Fibroblast of villous mesenchyme (primary cell): ENCODE data around the gene PTPRU. TPM values are rescaled to one million over a fixed set of nuclear protein-coding genes. Genes with fewer than 3 reads are reported as not detected.

ENCODE experiments used
- DNase-seq: peaks from one replicate; pipeline ENCODE4 v3.0.0-alpha.2; 2010; ENCODE audit warnings: low read depth
- H3K4me3 ChIP-seq: 2 replicates; pipeline ENCODE4 v1.5.1; 2011; ENCODE audit warnings: low read depth, mild to moderate bottlenecking, low read length
- CTCF ChIP-seq: IDR thresholded peaks from 2 replicates; pipeline ENCODE4 v1.5.1; 2012; ENCODE audit warnings: low read depth, mild to moderate bottlenecking, low read length; ENCODE audit not compliant: insufficient read depth
- total RNA-seq: library from RNA; depleted of rRNA; stranded (reverse); fragments of >200 nt; gene quantifications from 2 replicates; pipeline ENCODE4 v1.2.3, GENCODE V29; 2012

PTPRU gene
- total RNA-seq, 1 donor = 6.9 TPM

- peak; percentile 24 for DNase-seq
- H3K4me3 ChIP-seq = peak overlapping the region; percentile 54
- TF ChIP-seq CTCF = no peak
Observed at GRCh38 chr1:29237852-29238619, 1.7 kb downstream of the PTPRU start.

GRCh38 chr1:29238620-29239002 is 2.3 kb downstream of the PTPRU start:
- no peak for DNase-seq
- no peak overlapping the region for H3K4me3 ChIP-seq
- TF ChIP-seq CTCF = no peak

- TF ChIP-seq CTCF = no peak
- no peak for DNase-seq
- no peak overlapping the region for H3K4me3 ChIP-seq
Observed at GRCh38 chr1:29239142-29239541, 2.8 kb downstream of the PTPRU start.

GRCh38 chr1:29240400-29240837 is 4.1 kb downstream of the PTPRU start:
- DNase-seq = no peak
- H3K4me3 ChIP-seq = no peak overlapping the region
- TF ChIP-seq CTCF = peak; percentile 20

- no peak for TF ChIP-seq CTCF
Observed at GRCh38 chr1:29240986-29241385, 4.7 kb downstream of the PTPRU start.

GRCh38 chr1:29243023-29243870 is 6.9 kb downstream of the PTPRU start:
- no peak overlapping the region for H3K4me3 ChIP-seq
- TF ChIP-seq CTCF = no peak
- no peak for DNase-seq

More at GRCh38 chr1:29240986-29241385, 4.7 kb downstream of the PTPRU start:
- no peak for DNase-seq
- H3K4me3 ChIP-seq = no peak overlapping the region
